HFF-Myc (cell line): ENCODE data around the gene PFDN6.
"Not testable (repeated sequence)": the region's sequence is repeated elsewhere in the genome, so short reads cannot be mapped to it uniquely, and the experiment has no call there.

Experiments
- DNase-seq: peaks from one replicate; pipeline ENCODE4 v3.0.0-alpha.2; 2011; ENCODE audit warnings: low read depth; ENCODE audit errors: extremely low read depth
- H3K4me3 ChIP-seq: replicated peaks from 2 replicates; pipeline ENCODE4 v1.5.1; 2011; ENCODE audit warnings: low read depth, mild to moderate bottlenecking, control low read depth, low read length
- CTCF ChIP-seq: IDR thresholded peaks from 2 replicates; pipeline ENCODE4 v1.5.1; 2012; ENCODE audit warnings: mild to moderate bottlenecking, low read depth, low read length, control low read depth; ENCODE audit errors: missing control alignments

PFDN6 gene

GRCh38 chr6:33278810-33279209 is 10.6 kb upstream of the PFDN6 start:
- no peak for DNase-seq
- TF ChIP-seq CTCF = no peak
- no peak overlapping the region for H3K4me3 ChIP-seq

GRCh38 chr6:33279257-33279695 is 10.1 kb upstream of the PFDN6 start:
- DNase-seq = no peak
- TF ChIP-seq CTCF = no peak
- H3K4me3 ChIP-seq = no peak overlapping the region

GRCh38 chr6:33279971-33280511 is 9.4 kb upstream of the PFDN6 start:
- TF ChIP-seq CTCF = peak; percentile 87
- DNase-seq = no peak
- H3K4me3 ChIP-seq = no peak overlapping the region

- TF ChIP-seq CTCF = no peak
- no peak overlapping the region for H3K4me3 ChIP-seq
- no peak for DNase-seq
Measured at GRCh38 chr6:33280539-33280938, 8.9 kb upstream of the PFDN6 start.

GRCh38 chr6:33285214-33285613 is 4.2 kb upstream of the PFDN6 start:
- DNase-seq, H3K4me3 ChIP-seq: not testable (repeated sequence)

- TF ChIP-seq CTCF = no peak
- DNase-seq = no peak
- peak overlapping the region; percentile 77 for H3K4me3 ChIP-seq
Measured at GRCh38 chr6:33286946-33287914, 2.2 kb upstream of the PFDN6 start.

GRCh38 chr6:33288141-33288920 is 1.1 kb upstream of the PFDN6 start:
- DNase-seq = no peak
- no peak for TF ChIP-seq CTCF
- peak overlapping the region; percentile 77 for H3K4me3 ChIP-seq
